Endothelial cell of umbilical vein (primary cell): ENCODE data around the gene TTC33. TPM values are rescaled to one million over a fixed set of nuclear protein-coding genes. Genes with fewer than 3 reads are reported as not detected.

Experiments used
- BruUV-seq: library from RNA; stranded (reverse); fragments of 400-500 nt; replicated peaks from 2 replicates; lab custom pipeline; 2021; lab: Mats Ljungman, UMichigan
- CTCF ChIA-PET: fragments of 300-600, 350-600 bp; sonication (Branson Sonifier 250); formaldehyde crosslinking; loops from one replicate; lab custom pipeline; 2021; ENCODE audit warnings: antibody characterized with exemption, inconsistent platforms; lab: Charles Lee
- POLR2A ChIA-PET: fragments of 300-600, 350-600 bp; sonication (Branson Sonifier 250); formaldehyde crosslinking; loops from one replicate; lab custom pipeline; 2021; ENCODE audit warnings: antibody characterized with exemption, inconsistent platforms; lab: Charles Lee
- DNase-seq: peaks from one replicate; pipeline ENCODE4 v3.0.0-alpha.2; 2011; ENCODE audit warnings: low read depth, low spot score
- FAIRE-seq: peaks from 2 replicates; lab custom pipeline; 2011; peaks lifted over from hg19 to GRCh38; lab: Jason Lieb, UNC
- H2AFZ ChIP-seq: 2 replicates; pipeline ENCODE4 v1.6.0; 2012; ENCODE audit warnings: low read depth, low read length, control low read depth, inconsistent platforms
- H3K27ac ChIP-seq: 2 replicates; pipeline ENCODE4 v1.5.1; 2011; ENCODE audit warnings: low read depth, mild to moderate bottlenecking, control low read depth, low read length, moderate library complexity; ENCODE audit not compliant: insufficient read depth
- H3K27me3 ChIP-seq, 2 experiments: 2 replicates each; pipeline versions ENCODE4 v1.6.0 to v1.6.1; 2011; ENCODE audit warnings: low read length in 2 of 2, mixed read lengths in 1 of 2; ENCODE audit not compliant: control insufficient read depth in 2 of 2, insufficient read depth in 2 of 2
- H3K36me3 ChIP-seq, 2 experiments: 2 replicates in 1 of 2; 3 replicates in 1 of 2; pipeline ENCODE4 v1.5.1; 2011; ENCODE audit warnings: low read length in 2 of 2, mild to moderate bottlenecking in 1 of 2, moderate library complexity in 1 of 2; ENCODE audit not compliant: control insufficient read depth in 2 of 2, insufficient read depth in 2 of 2; ENCODE audit errors: extremely low read depth in 1 of 2
- H3K4me1 ChIP-seq: 3 replicates; pipeline ENCODE4 v1.5.1; 2011; ENCODE audit warnings: mild to moderate bottlenecking, low read length; ENCODE audit not compliant: control insufficient read depth, insufficient read depth; ENCODE audit errors: extremely low read depth
- H3K4me2 ChIP-seq: 2 replicates; pipeline ENCODE4 v1.6.1; 2011; ENCODE audit warnings: low read length, control low read depth, mixed read lengths; ENCODE audit not compliant: insufficient read depth
- H3K4me3 ChIP-seq, 3 experiments: fragments of 200-600 bp in 1 of 3; sonication (generic), shearing (Covaris generic) in 1 of 3; replicated peaks in 1 of 3; 2 replicates each; pipeline ENCODE4 v1.5.1; 2011 to 2016; ENCODE audit warnings: control low read depth in 3 of 3, low read length in 3 of 3, mild to moderate bottlenecking in 2 of 3, inconsistent platforms in 1 of 3, low read depth in 1 of 3, moderate library complexity in 1 of 3; ENCODE audit not compliant: insufficient read depth in 1 of 3
- H3K79me2 ChIP-seq: 2 replicates; pipeline ENCODE4 v1.6.0; 2012; ENCODE audit warnings: low read length, inconsistent platforms; ENCODE audit not compliant: control insufficient read depth, insufficient read depth
- H3K9ac ChIP-seq: replicated peaks from 2 replicates; pipeline ENCODE3; 2011; ENCODE audit warnings: low read length, control low read depth; ENCODE audit not compliant: insufficient read depth; ENCODE audit errors: extremely low read depth
- H3K9me1 ChIP-seq: replicated peaks from 3 replicates; pipeline ENCODE4 v1.6.0; 2011; ENCODE audit warnings: mild to moderate bottlenecking, low read length; ENCODE audit not compliant: control insufficient read depth, insufficient read depth; ENCODE audit errors: extremely low read depth
- H3K9me3 ChIP-seq: replicated peaks from 2 replicates; pipeline ENCODE4 v1.5.1; 2012; ENCODE audit warnings: low read length, inconsistent platforms; ENCODE audit not compliant: control insufficient read depth, insufficient read depth
- H4K20me1 ChIP-seq: replicated peaks from 2 replicates; pipeline ENCODE3; 2011; ENCODE audit warnings: mild to moderate bottlenecking, low read length; ENCODE audit not compliant: control insufficient read depth, insufficient read depth; ENCODE audit errors: extremely low read depth
- EZH2 ChIP-seq: IDR thresholded peaks from 2 replicates; pipeline ENCODE4 v1.6.1; 2012; ENCODE audit warnings: borderline replicate concordance, low read depth, mild to moderate bottlenecking, moderate library complexity, low read length, inconsistent platforms; ENCODE audit not compliant: severe bottlenecking
- FOS ChIP-seq: IDR thresholded peaks from 2 replicates; pipeline ENCODE4 v1.6.1; 2011; ENCODE audit warnings: mild to moderate bottlenecking, low read length, moderate library complexity, borderline replicate concordance; ENCODE audit not compliant: insufficient read depth
- GATA2 ChIP-seq: IDR thresholded peaks from 2 replicates; pipeline ENCODE4 v1.7.0; 2011; ENCODE audit warnings: low read depth, mild to moderate bottlenecking, moderate library complexity, mixed read lengths, low read length; ENCODE audit not compliant: insufficient read length, insufficient read depth
- JUN ChIP-seq: IDR thresholded peaks from 2 replicates; pipeline ENCODE4 v1.6.1; 2011; ENCODE audit warnings: borderline replicate concordance, low read depth; ENCODE audit not compliant: insufficient read length, insufficient read depth
- MYC ChIP-seq: IDR thresholded peaks from one replicate; pipeline ENCODE4 v1.6.1; 2011; ENCODE audit warnings: mild to moderate bottlenecking, low read depth, low read length
- POLR2A ChIP-seq: IDR thresholded peaks from 2 replicates; pipeline ENCODE4 v1.6.1; 2012; ENCODE audit warnings: low read depth, mild to moderate bottlenecking, control low read depth, low read length
- POLR2AphosphoS5 ChIP-seq: IDR thresholded peaks from 2 replicates; pipeline ENCODE4 v1.6.1; 2012; ENCODE audit warnings: low read depth, mild to moderate bottlenecking, control low read depth, low read length, moderate library complexity; ENCODE audit not compliant: insufficient read depth
- dilution Hi-C: fragments of 300-500 bp; cut with MboI; formaldehyde crosslinking; loops from one replicate; pipeline ENCODE4 v1.15.0; 2019; ENCODE audit warnings: low sequenced_read_pairs; ENCODE audit not compliant: extremely low pct_ligation_motif_present
- intact Hi-C: fragments of 100-400 bp; cut with micrococcal nuclease; formaldehyde crosslinking; loops from one replicate; pipeline ENCODE4 v1.10.0; 2022
- polyA plus RNA-seq, 4 experiments: library from polyadenylated mRNA; depleted of rRNA in 3 of 4; stranded (reverse) in 3 of 4; unstranded in 1 of 4; fragments of >200 nt; gene quantifications; 2 replicates each; pipeline versions ENCODE4 v1.2.1 to v1.2.3, GENCODE V29; 2011 to 2012; ENCODE audit warnings: missing spikeins in 1 of 4
- total RNA-seq: library from RNA; stranded (reverse); gene quantifications from 2 replicates; pipeline ENCODE4 v1.2.3, GENCODE V29; 2021
- TF ChIP-seq, protein P1 (sequence below): IDR thresholded peaks from 2 replicates; pipeline ENCODE4 v1.6.1; 2011; ENCODE audit not compliant: insufficient read depth, insufficient read length
- TF ChIP-seq, protein P2 (sequence below), 2 donors: IDR thresholded peaks; 1 replicate in 1 of 2; 2 replicates in 1 of 2; pipeline ENCODE4 v1.5.1; 2011; ENCODE audit warnings: low read length in 2 of 2, mild to moderate bottlenecking in 2 of 2, moderate library complexity in 2 of 2, control low read depth in 1 of 2, inconsistent platforms in 1 of 2, low read depth in 1 of 2; ENCODE audit not compliant: insufficient read depth in 1 of 2; ENCODE audit errors: extremely low read depth in 1 of 2

TTC33 gene
- total and polyA plus RNA-seq, 2 donors (not counting 3 experiments of a cell fraction or from before 2014, with no cell fraction given): 2.2 to 11.7 TPM

DNA sequence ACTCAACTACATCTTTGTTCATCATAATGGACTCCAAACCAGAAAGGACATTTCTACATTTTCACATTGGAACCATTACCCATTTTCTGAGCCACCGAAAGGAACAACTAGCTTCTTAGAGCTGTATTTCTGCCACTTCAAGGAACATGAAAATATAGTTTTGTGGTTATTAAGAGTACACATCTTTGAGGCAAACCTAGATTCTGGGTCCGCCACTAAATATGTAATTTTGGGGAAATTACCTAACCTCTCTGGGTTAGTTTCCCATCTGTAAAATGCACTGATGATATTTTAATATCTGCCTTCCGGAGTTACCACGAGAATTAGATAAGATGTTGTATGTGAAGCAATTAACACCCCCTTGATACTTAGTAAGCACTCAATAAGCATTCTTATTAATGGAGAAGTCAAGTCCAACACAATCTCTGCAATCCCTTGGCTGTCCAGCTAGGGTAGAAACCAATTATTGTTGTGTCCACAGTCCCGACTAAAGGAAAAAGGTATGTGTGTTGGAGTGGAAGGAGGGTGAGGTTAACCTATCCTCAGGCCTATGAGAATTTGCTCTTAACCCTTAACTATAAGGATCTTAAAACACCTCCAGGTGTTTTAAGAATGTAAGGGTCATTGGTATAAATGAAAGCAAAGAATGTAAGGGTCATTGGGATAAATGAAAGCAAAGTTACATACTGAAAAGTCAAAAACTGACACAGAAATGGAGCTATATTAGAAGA lies 170.1 kb downstream of the TTC33 start:
- H3K27me3 ChIP-seq: no peaks in the 10 kb centered on the region
- no peak for FAIRE-seq
- intact Hi-C loops (no loop called here), dilution Hi-C loops (no loop called here)
- H3K9ac ChIP-seq: no peak overlapping the region
- no peak for DNase-seq
- H3K36me3 ChIP-seq: no peaks in the 10 kb centered on the region
- no peaks in the 10 kb centered on the region for H3K79me2 ChIP-seq
- ChIA-PET CTCF (no interaction called here), POLR2A (no interaction called here)
- no peaks in the 10 kb centered on the region for H3K9me3 ChIP-seq
- H4K20me1 ChIP-seq: no peaks in the 10 kb centered on the region
- H3K4me2 ChIP-seq: no peak overlapping the region
- TF ChIP-seq EZH2: no peak
- no peak for TF ChIP-seq GATA2
- no peak for TF ChIP-seq JUN
- no peak for TF ChIP-seq MYC
- TF ChIP-seq POLR2AphosphoS5: no peak
- TF ChIP-seq, protein P1, sequence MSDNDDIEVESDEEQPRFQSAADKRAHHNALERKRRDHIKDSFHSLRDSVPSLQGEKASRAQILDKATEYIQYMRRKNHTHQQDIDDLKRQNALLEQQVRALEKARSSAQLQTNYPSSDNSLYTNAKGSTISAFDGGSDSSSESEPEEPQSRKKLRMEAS: no peak
- TF ChIP-seq FOS: no peak
- TF ChIP-seq, protein P2, sequence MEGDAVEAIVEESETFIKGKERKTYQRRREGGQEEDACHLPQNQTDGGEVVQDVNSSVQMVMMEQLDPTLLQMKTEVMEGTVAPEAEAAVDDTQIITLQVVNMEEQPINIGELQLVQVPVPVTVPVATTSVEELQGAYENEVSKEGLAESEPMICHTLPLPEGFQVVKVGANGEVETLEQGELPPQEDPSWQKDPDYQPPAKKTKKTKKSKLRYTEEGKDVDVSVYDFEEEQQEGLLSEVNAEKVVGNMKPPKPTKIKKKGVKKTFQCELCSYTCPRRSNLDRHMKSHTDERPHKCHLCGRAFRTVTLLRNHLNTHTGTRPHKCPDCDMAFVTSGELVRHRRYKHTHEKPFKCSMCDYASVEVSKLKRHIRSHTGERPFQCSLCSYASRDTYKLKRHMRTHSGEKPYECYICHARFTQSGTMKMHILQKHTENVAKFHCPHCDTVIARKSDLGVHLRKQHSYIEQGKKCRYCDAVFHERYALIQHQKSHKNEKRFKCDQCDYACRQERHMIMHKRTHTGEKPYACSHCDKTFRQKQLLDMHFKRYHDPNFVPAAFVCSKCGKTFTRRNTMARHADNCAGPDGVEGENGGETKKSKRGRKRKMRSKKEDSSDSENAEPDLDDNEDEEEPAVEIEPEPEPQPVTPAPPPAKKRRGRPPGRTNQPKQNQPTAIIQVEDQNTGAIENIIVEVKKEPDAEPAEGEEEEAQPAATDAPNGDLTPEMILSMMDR (IDR thresholded peaks at IDR 0.05; ENCODE audit: extremely low read depth in 1 of 2, insufficient read depth in 1 of 2, low read depth in 1 of 2, low read length in 2 of 2): no peak
- no peak for TF ChIP-seq POLR2A
- H3K4me1 ChIP-seq: no peaks in the 10 kb centered on the region
- no peak overlapping the region for H3K4me3 ChIP-seq
- no TSS peak for BruUV-seq
- no peaks in the 10 kb centered on the region for H3K9me1 ChIP-seq
- no peak overlapping the region for H2AFZ ChIP-seq
- H3K27ac ChIP-seq: no peak overlapping the region
